Esophagus squamous epithelium (tissue), 4 donors: ENCODE results near the gene PGAP3.

Experiments
- POLR2A ChIP-seq, 4 donors: fragments of 450-650 bp; IDR thresholded peaks; one replicate each; pipeline ENCODE4 v1.6.1; 2017; ENCODE audit warnings: antibody characterized with exemption in 4 of 4, mild to moderate bottlenecking in 4 of 4, moderate library complexity in 3 of 4
- TF ChIP-seq, protein P1 (sequence below), 6 experiments: fragments of 450-650 bp in 4 of 6; fragments of 200-600 bp in 2 of 6; sonication (generic) in 2 of 6; IDR thresholded peaks; one replicate each; pipeline ENCODE4 v1.5.1; 2016 to 2019; ENCODE audit warnings: antibody characterized with exemption in 6 of 6, mild to moderate bottlenecking in 4 of 6, moderate library complexity in 4 of 6

- TF ChIP-seq, protein P1, sequence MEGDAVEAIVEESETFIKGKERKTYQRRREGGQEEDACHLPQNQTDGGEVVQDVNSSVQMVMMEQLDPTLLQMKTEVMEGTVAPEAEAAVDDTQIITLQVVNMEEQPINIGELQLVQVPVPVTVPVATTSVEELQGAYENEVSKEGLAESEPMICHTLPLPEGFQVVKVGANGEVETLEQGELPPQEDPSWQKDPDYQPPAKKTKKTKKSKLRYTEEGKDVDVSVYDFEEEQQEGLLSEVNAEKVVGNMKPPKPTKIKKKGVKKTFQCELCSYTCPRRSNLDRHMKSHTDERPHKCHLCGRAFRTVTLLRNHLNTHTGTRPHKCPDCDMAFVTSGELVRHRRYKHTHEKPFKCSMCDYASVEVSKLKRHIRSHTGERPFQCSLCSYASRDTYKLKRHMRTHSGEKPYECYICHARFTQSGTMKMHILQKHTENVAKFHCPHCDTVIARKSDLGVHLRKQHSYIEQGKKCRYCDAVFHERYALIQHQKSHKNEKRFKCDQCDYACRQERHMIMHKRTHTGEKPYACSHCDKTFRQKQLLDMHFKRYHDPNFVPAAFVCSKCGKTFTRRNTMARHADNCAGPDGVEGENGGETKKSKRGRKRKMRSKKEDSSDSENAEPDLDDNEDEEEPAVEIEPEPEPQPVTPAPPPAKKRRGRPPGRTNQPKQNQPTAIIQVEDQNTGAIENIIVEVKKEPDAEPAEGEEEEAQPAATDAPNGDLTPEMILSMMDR (IDR thresholded peaks at IDR 0.05) = no peak
- no peak for TF ChIP-seq POLR2A (IDR thresholded peaks at IDR 0.05)
These were observed 598 bp upstream of the PGAP3 start for GRCh38 chr17:39688475-39688835.
